TTC549 (cell line): ENCODE data around the gene LSM12.
"Not testable (repeated sequence)": the region's sequence is repeated elsewhere in the genome, so short reads cannot be mapped to it uniquely, and the experiment has no call there.

Experiments used
- FAIRE-seq: peaks from 2 replicates; lab custom pipeline; 2012; peaks lifted over from hg19 to GRCh38; lab: Jason Lieb, UNC

Gene LSM12

GRCh38 chr17:44039829-44040635 lies 26.4 kb downstream of the LSM12 start:
- no peak for FAIRE-seq

- FAIRE-seq = no peak
Observed at GRCh38 chr17:44038604-44039011, 27.9 kb downstream of the LSM12 start.

GRCh38 chr17:44037471-44037870 lies 29.0 kb downstream of the LSM12 start:
- FAIRE-seq = no peak

GRCh38 chr17:44034688-44035087 lies 31.8 kb downstream of the LSM12 start:
- not testable (repeated sequence) for FAIRE-seq

- no peak for FAIRE-seq
Observed at GRCh38 chr17:44033861-44034408, 32.5 kb downstream of the LSM12 start.

GRCh38 chr17:44030482-44030881 lies 36.0 kb downstream of the LSM12 start:
- no peak for FAIRE-seq

- no peak for FAIRE-seq
Observed at GRCh38 chr17:44029736-44030135, 36.7 kb downstream of the LSM12 start.

GRCh38 chr17:44024853-44025252 lies 41.6 kb downstream of the LSM12 start:
- FAIRE-seq = no peak

GRCh38 chr17:44024271-44024663 lies 42.2 kb downstream of the LSM12 start:
- FAIRE-seq = no peak

- no peak for FAIRE-seq
Observed at GRCh38 chr17:44023545-44024270, 42.8 kb downstream of the LSM12 start.

GRCh38 chr17:44022246-44022645 lies 44.2 kb downstream of the LSM12 start:
- no peak for FAIRE-seq

- not testable (repeated sequence) for FAIRE-seq
Observed at GRCh38 chr17:44021227-44021626, 45.2 kb downstream of the LSM12 start.

- FAIRE-seq = no peak
Observed at GRCh38 chr17:44014437-44015172, 51.9 kb downstream of the LSM12 start, which contains the start of gene TMEM101. TMEM101 (minus strand) TSS chr17:44014963; CDS start chr17:44014952, 11 bp downstream.

GRCh38 chr17:44014133-44014436 lies 52.4 kb downstream of the LSM12 start:
- no peak for FAIRE-seq

GRCh38 chr17:44012874-44013273 lies 53.6 kb downstream of the LSM12 start:
- no peak for FAIRE-seq

GRCh38 chr17:44012391-44012790 lies 54.1 kb downstream of the LSM12 start:
- no peak for FAIRE-seq

GRCh38 chr17:44011876-44012275 lies 54.6 kb downstream of the LSM12 start:
- FAIRE-seq = no peak

GRCh38 chr17:44010966-44011647 lies 55.4 kb downstream of the LSM12 start:
- no peak for FAIRE-seq

GRCh38 chr17:44008205-44008909 lies 58.1 kb downstream of the LSM12 start:
- FAIRE-seq = no peak

GRCh38 chr17:44007346-44008204 lies 58.9 kb downstream of the LSM12 start:
- FAIRE-seq = no peak
